ENCODE results near the gene CKB. TPM values are rescaled to one million over a fixed set of nuclear protein-coding genes. Genes with fewer than 3 reads are reported as not detected.
A peak's percentile ranks its signal among the peaks of the same experiment; 100 is the strongest.

The CKB gene
- total RNA-seq, 2 donors from 2014 or later, result 3.0 to 4.6 TPM

DNA sequence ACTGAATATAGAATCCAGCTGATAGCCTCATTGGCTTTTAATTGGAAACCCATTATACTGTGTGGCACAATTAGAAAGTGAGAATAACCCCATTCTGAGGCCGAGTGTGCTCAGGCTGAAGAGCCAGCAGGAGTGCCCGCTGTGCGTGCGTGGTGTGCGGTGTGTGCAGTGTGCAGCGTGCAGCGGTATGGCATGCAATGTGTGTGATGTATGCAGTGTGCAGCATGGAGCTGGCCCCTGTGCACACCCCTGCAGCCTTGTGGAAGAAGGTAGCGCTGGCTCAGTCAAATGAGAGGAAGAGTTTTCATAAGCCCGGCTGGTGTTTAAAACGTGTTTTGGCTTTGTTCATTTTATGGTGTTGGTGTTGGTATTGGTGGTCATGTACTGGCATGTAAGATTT, 22.9 kb downstream of the CKB start:
- Mint-ChIP-seq H3K36me3 (peaks cover 19% of the 10 kb centered on the region), H3K27ac (peak overlapping the region in 1 of 2 donors; percentile 1), H3K9me3 (no peaks in the 10 kb centered on the region), H3K4me1 (ENCODE audit: low read depth in 2 of 2) (peaks cover 9 to 12% of the 10 kb centered on the region in 2 donors), H3K27me3 (no peaks in the 10 kb centered on the region), H3K4me3 (no peak overlapping the region)
- no peak for DNase-seq (ENCODE audit: low spot score)
- ATAC-seq, result peak in 1 of 2 donors; percentile 46

DNA sequence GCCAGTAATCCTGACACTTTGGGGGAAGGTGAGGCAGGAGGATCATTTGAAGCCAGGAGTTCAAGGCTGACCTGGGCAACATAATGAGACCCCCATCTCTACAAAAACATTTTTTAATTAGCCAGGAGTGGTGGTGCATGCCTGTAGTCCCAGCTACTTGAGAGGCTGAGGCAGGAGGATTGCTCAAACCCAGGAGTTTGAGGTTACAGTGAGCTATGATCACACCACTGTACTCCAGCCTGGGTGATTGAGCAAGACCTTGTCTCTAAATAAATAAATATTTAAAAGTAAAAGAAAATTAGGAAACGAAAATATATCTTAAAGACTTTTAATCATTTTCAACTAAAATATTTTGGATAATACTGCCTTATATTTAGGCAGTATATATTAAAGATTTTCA, 25.9 kb downstream of the CKB start:
- H3K4me1 Mint-ChIP-seq (ENCODE audit: low read depth in 2 of 2), result peaks cover 9 to 12% of the 10 kb centered on the region in 2 donors
- no peaks in the 10 kb centered on the region for H3K9me3 Mint-ChIP-seq
- no peak overlapping the region for H3K27ac Mint-ChIP-seq
- no peak for DNase-seq (ENCODE audit: low spot score)
- H3K27me3 Mint-ChIP-seq, result no peaks in the 10 kb centered on the region
- no peak for ATAC-seq
- peaks cover 7% of the 10 kb centered on the region for H3K36me3 Mint-ChIP-seq
- H3K4me3 Mint-ChIP-seq, result no peak overlapping the region

DNA sequence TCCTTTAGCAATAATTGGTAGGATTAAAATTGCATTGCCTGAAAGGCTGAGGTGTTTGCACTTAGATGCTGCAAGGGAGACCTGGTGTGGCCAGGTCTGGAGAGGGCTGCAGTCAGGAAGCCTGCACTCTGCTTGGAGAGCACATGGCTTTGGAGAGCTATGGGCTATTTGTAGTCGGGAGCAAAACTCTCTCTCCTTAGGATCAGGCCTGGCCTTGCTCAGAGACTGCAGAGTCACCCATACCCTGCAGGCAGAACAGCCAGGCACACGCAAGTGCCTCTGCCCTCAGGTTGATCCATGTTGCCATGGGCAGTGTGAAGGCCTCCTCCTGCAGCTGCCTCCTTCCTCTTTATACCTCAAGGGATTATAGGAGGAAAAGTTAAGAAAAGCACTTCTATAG, 26.8 kb downstream of the CKB start:
- Mint-ChIP-seq H3K27ac (no peak overlapping the region), H3K9me3 (no peaks in the 10 kb centered on the region), H3K4me1 (ENCODE audit: low read depth in 2 of 2) (peaks cover 5 to 9% of the 10 kb centered on the region in 2 donors), H3K36me3 (peaks cover 16% of the 10 kb centered on the region), H3K4me3 (no peak overlapping the region), H3K27me3 (no peaks in the 10 kb centered on the region)
- ATAC-seq (no peak), DNase-seq (ENCODE audit: low spot score) (no peak)

GRCh38 chr14:103492156-103492925, 30.3 kb downstream of the CKB start:
- Mint-ChIP-seq H3K27me3 (no peaks in the 10 kb centered on the region), H3K9me3 (no peaks in the 10 kb centered on the region), H3K27ac (no peak overlapping the region), H3K36me3 (peaks cover 10% of the 10 kb centered on the region), H3K4me1 (ENCODE audit: low read depth in 2 of 2) (no peaks in the 10 kb centered on the region), H3K4me3 (no peak overlapping the region)
- ATAC-seq (no peak), DNase-seq (ENCODE audit: low spot score) (no peak)

GRCh38 chr14:103491691-103492090, 30.9 kb downstream of the CKB start:
- H3K4me3 Mint-ChIP-seq, result no peak overlapping the region
- peaks cover 10% of the 10 kb centered on the region for H3K36me3 Mint-ChIP-seq
- no peaks in the 10 kb centered on the region for H3K9me3 Mint-ChIP-seq
- ATAC-seq (no peak), DNase-seq (ENCODE audit: low spot score) (no peak)
- peak overlapping the region in 1 of 2 donors; percentile 56 for H3K27ac Mint-ChIP-seq
- H3K4me1 Mint-ChIP-seq (ENCODE audit: low read depth in 2 of 2), result no peaks in the 10 kb centered on the region
- H3K27me3 Mint-ChIP-seq, result no peaks in the 10 kb centered on the region

GRCh38 chr14:103489621-103490020, 33.0 kb downstream of the CKB start:
- Mint-ChIP-seq H3K27me3 (no peaks in the 10 kb centered on the region), H3K4me1 (ENCODE audit: low read depth in 2 of 2) (no peaks in the 10 kb centered on the region), H3K9me3 (no peaks in the 10 kb centered on the region), H3K36me3 (peaks cover 10% of the 10 kb centered on the region), H3K4me3 (no peak overlapping the region), H3K27ac (no peak overlapping the region)
- no peak for ATAC-seq
- no peak for DNase-seq (ENCODE audit: low spot score)

GRCh38 chr14:103488960-103489359, 33.7 kb downstream of the CKB start:
- DNase-seq (ENCODE audit: low spot score), result no peak
- Mint-ChIP-seq H3K36me3 (peaks cover 10% of the 10 kb centered on the region), H3K4me1 (ENCODE audit: low read depth in 2 of 2) (no peaks in the 10 kb centered on the region), H3K27me3 (no peaks in the 10 kb centered on the region), H3K27ac (no peak overlapping the region), H3K9me3 (no peaks in the 10 kb centered on the region), H3K4me3 (no peak overlapping the region)
- ATAC-seq, result no peak

DNA sequence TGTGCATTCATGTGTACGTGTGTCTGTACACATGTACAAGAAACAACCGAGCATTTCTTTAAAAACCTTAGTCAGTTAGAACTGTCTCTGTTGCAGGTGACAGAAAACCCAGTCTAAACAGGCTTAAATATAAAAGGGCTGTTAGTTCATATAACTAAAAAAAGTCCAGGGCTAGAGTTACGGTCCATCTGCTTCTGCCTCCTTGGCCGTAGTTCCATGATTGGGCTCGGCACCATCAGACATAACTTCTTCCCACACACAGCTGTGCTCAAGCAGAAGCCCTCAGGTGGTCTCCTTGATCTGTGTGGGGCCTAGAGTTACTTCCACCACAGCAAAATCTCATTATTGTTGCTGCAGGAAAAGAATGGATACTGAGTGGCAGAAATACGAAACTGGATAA, 34.6 kb downstream of the CKB start:
- DNase-seq (ENCODE audit: low spot score) (no peak), ATAC-seq (no peak)
- Mint-ChIP-seq H3K9me3 (no peaks in the 10 kb centered on the region), H3K27ac (no peak overlapping the region), H3K36me3 (peaks cover 10% of the 10 kb centered on the region), H3K27me3 (no peaks in the 10 kb centered on the region), H3K4me3 (no peak overlapping the region), H3K4me1 (ENCODE audit: low read depth in 2 of 2) (no peaks in the 10 kb centered on the region)

DNA sequence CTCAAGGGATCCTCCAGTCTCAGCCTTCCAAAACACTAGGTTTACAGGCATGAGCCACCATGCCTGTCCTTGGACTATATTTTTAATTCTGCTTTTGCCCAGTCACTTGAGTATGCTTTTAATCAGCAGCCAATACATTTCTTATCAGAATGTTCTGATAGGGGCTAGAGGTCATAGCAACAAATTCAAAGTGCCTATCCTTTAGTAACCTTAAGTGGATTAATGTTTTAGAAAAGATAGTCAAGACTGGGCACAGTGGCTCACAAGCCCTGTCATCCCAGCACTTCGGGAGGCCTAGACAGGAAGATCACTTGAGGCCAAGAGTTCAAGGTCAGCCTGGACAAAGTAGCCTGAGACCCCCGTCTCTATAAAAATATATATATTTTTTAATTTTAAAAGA, 37.1 kb downstream of the CKB start:
- Mint-ChIP-seq H3K36me3 (peaks cover 18% of the 10 kb centered on the region), H3K4me3 (no peak overlapping the region), H3K4me1 (ENCODE audit: low read depth in 2 of 2) (peaks cover 9 to 10% of the 10 kb centered on the region in 2 donors), H3K9me3 (no peaks in the 10 kb centered on the region), H3K27ac (no peak overlapping the region), H3K27me3 (no peaks in the 10 kb centered on the region)
- DNase-seq (ENCODE audit: low spot score), result no peak
- ATAC-seq, result no peak

DNA sequence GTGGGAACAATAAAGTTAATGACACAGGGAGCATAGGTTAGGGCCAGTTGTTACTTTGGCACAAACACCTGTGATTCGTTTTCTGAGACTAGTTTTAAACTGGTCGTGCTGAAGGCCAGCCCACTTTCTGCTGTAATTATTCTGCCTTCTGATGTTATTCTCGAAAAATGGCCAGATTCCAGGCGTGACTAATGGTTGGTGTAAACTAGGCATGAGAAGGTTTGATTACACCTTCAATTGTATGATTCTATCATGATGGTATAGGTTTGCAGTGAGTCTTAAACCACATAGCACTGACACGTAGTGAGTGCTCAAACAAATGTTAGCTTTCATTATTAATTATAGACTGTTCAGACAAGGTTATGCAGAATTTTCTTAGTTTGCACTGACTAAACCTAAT, 39.0 kb downstream of the CKB start:
- DNase-seq (ENCODE audit: low spot score), result no peak
- Mint-ChIP-seq H3K9me3 (no peaks in the 10 kb centered on the region), H3K36me3 (peaks cover 21% of the 10 kb centered on the region), H3K27me3 (no peaks in the 10 kb centered on the region), H3K4me3 (no peak overlapping the region), H3K4me1 (ENCODE audit: low read depth in 2 of 2) (peaks cover 11% of the 10 kb centered on the region in 2 donors), H3K27ac (no peak overlapping the region)
- no peak for ATAC-seq

- ATAC-seq, result peak; percentile 60
- Mint-ChIP-seq H3K27me3 (no peaks in the 10 kb centered on the region), H3K4me3 (peak overlapping the region; percentile 2), H3K4me1 (ENCODE audit: low read depth in 2 of 2) (peaks cover 11% of the 10 kb centered on the region in 2 donors), H3K9me3 (no peaks in the 10 kb centered on the region), H3K36me3 (peaks cover 31% of the 10 kb centered on the region), H3K27ac (peak overlapping the region; percentile 35 to 68)
- DNase-seq (ENCODE audit: low spot score), result no peak
Measured at GRCh38 chr14:103480595-103480994, 42.0 kb downstream of the CKB start.

GRCh38 chr14:103476631-103477030, 46.0 kb downstream of the CKB start:
- H3K4me1 Mint-ChIP-seq (ENCODE audit: low read depth in 2 of 2), result peaks cover 11 to 16% of the 10 kb centered on the region in 2 donors
- DNase-seq (ENCODE audit: low spot score), result no peak
- H3K4me3 Mint-ChIP-seq, result no peak overlapping the region
- H3K27ac Mint-ChIP-seq, result no peak overlapping the region
- peaks cover 31% of the 10 kb centered on the region for H3K36me3 Mint-ChIP-seq
- H3K27me3 Mint-ChIP-seq, result no peaks in the 10 kb centered on the region
- no peak for ATAC-seq
- no peaks in the 10 kb centered on the region for H3K9me3 Mint-ChIP-seq

GRCh38 chr14:103476065-103476464, 46.6 kb downstream of the CKB start:
- no peak overlapping the region for H3K4me3 Mint-ChIP-seq
- peaks cover 8 to 11% of the 10 kb centered on the region in 2 donors for H3K4me1 Mint-ChIP-seq (ENCODE audit: low read depth in 2 of 2)
- DNase-seq (ENCODE audit: low spot score), result no peak
- no peak for ATAC-seq
- H3K9me3 Mint-ChIP-seq, result no peaks in the 10 kb centered on the region
- no peak overlapping the region for H3K27ac Mint-ChIP-seq
- H3K36me3 Mint-ChIP-seq, result peaks cover 30% of the 10 kb centered on the region
- H3K27me3 Mint-ChIP-seq, result no peaks in the 10 kb centered on the region

GRCh38 chr14:103474893-103475292, 47.7 kb downstream of the CKB start:
- peaks cover 28% of the 10 kb centered on the region for H3K36me3 Mint-ChIP-seq
- no peak for DNase-seq (ENCODE audit: low spot score)
- no peak overlapping the region for H3K4me3 Mint-ChIP-seq
- H3K9me3 Mint-ChIP-seq, result no peaks in the 10 kb centered on the region
- no peaks in the 10 kb centered on the region for H3K27me3 Mint-ChIP-seq
- H3K4me1 Mint-ChIP-seq (ENCODE audit: low read depth in 2 of 2), result peaks cover 0 to 7% of the 10 kb centered on the region in 2 donors
- H3K27ac Mint-ChIP-seq, result no peak overlapping the region
- ATAC-seq, result no peak

GRCh38 chr14:103472939-103473338, 49.7 kb downstream of the CKB start:
- Mint-ChIP-seq H3K27ac (no peak overlapping the region), H3K4me1 (ENCODE audit: low read depth in 2 of 2) (peaks cover 0 to 8% of the 10 kb centered on the region in 2 donors), H3K36me3 (peaks cover 28% of the 10 kb centered on the region), H3K9me3 (no peaks in the 10 kb centered on the region), H3K27me3 (no peaks in the 10 kb centered on the region), H3K4me3 (no peak overlapping the region)
- DNase-seq (ENCODE audit: low spot score) (no peak), ATAC-seq (peak in 1 of 2 donors; percentile 48)

Measured in natural killer cell treated with Interleukin-12 subunit alpha and Interleukin-12 subunit beta and Interleukin-15 and Interleukin-18, amount 100 ng/mL, for 72 hours (primary cell).